ENCODE results near the gene TAGAP.

DNA sequence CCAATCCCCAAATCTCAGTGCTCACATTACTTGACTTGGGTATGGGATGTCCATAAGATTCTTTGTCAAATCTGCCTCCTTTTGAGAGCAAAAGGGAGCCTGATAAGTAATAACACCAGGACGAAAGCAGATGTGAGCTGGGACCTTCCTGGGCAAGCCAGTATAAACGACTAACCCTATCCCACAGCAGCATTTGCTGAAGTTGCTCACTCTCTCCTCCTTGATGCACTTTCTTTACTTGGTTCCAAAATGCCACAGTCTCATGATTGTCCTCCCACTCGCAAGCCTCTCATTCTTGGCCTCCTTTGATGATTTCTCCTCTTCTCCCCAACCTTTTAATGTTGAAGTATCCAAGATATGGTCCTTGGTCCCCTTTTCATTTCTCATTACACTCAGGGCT is 44.7 kb upstream of the TAGAP start:
- TF ChIP-seq EZH2 (IDR thresholded peaks at IDR 0.05; ENCODE audit: insufficient read depth, poor library complexity, severe bottlenecking), result no peak
- TF ChIP-seq EZH2phosphoT487 (IDR thresholded peaks at IDR 0.05; ENCODE audit: insufficient read depth, low read depth), result no peak

All from GM23248 (cell line).